NOMO-1 treated with dmso at 0.1 percent for 144 hours (cell line): Measurements from ENCODE around the gene LRIG3.
"Not testable (repeated sequence)": the region's sequence is repeated elsewhere in the genome, so short reads cannot be mapped to it uniquely, and the experiment has no call there.

ENCODE experiments used
- DNase-seq: peaks from one replicate; lab custom pipeline; 2025; ENCODE audit not compliant: unreplicated experiment; lab: John Stamatoyannopoulos, UW

Gene LRIG3

DNA sequence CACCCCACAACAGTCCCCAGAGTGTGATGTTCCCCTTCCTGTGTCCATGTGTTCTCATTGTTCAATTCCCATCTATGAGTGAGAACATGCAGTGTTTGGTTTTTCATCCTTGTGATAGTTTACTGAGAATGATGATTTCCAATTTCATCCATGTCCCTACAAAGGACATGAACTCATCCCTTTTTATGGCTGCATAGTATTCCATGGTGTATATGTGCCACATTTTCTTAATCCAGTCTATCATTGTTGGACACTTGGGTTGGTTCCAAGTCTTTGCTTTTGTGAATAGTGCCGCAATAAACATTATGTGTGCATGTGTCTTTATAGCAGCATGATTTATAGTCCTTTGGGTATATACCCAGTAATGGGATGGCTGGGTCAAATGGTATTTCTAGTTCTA lies 17.6 kb downstream of the LRIG3 start:
- not testable (repeated sequence) for DNase-seq

GRCh38 chr12:58901664-58902063 lies 18.6 kb downstream of the LRIG3 start:
- DNase-seq: no peak

DNA sequence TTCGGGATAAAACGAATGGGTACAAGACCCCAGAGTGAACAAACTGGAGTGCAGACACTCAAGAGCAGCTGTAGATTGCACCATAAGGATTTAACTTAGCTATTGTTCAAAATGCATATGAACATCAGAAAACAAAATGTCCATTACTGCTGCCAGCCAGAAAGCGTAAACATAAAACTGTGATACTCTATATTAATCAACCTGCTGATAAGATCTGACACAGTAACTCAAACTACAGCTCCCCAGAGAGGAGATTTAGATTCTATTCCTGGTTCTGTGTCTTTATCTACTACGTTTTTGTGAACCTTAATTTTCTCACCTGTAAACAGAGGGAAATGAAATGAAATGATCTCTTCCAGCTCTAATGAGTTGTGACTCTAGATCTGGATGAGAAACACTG lies 22.3 kb downstream of the LRIG3 start:
- no peak for DNase-seq

DNA sequence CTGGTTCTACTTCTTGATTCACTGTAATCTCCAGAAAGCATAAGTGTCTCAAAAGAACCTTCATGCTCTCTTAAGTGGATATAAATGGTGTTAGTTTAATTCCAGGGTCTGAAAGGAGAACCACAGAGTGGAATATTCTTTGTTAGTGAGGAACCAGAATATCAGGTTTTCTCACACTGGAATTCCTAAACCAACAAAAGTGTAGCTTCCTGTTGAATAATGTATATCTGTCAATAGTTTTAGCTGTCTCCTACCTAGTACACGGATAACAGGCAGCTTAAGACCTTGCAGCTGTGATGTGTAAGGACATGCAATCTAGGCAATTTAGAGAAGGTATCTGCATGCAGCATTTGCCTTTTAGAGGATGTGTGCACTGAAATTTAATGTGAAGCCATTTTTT lies 24.0 kb downstream of the LRIG3 start:
- DNase-seq: no peak

DNA sequence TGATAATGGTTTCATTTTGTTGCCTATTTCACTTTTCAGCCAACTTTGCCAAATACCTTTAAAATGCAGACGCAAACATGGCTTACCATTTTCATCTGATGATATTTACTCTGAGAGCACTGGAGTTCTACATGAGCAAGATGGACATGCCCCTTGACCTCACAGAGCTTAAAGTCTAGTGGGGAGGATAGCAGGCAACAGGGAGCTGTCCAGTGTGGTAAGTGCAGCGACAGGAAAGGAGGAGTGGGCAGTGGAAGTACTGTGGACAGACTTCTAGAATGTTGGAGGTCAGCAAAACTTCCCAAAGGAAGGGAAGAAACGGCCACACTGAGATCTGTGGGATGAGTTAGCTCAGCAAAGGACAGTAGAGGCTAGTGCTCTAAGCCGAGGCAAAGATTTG lies 25.3 kb downstream of the LRIG3 start:
- no peak for DNase-seq

GRCh38 chr12:58894040-58894439 lies 26.3 kb downstream of the LRIG3 start:
- no peak for DNase-seq

- no peak for DNase-seq
Measured at GRCh38 chr12:58893495-58893894, 26.8 kb downstream of the LRIG3 start.

- DNase-seq: no peak
Measured at GRCh38 chr12:58889557-58889956, 30.7 kb downstream of the LRIG3 start.

DNA sequence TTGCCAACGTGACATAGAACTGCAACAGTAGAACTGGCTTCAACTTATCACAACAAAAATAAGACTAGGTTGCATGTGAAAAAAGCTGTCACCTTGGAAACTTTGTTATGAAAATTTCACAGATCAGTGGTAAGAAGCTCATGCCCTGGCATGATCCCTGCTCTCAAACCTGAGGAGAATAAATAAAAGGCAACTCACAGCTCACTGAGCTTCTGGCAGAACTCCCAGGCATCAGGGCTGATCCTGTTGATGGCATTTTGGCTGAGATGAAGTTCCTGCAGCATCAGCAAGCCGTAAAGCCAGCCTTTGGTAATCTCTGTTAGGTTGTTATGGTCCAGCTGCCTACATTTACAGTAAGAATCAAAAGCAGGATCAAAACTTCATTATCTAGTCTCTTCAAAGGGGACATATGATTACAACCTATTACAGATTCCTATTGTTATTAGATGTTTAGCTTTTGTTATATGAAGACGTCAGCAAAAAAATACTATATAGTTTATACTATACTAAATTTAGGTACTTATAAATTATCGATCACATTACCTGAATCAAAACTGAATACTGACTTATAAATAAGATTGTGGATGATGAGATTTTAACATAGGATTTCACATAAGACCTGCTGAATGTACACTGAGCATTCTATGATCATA lies 32.0 kb downstream of the LRIG3 start:
- no peak for DNase-seq

DNA sequence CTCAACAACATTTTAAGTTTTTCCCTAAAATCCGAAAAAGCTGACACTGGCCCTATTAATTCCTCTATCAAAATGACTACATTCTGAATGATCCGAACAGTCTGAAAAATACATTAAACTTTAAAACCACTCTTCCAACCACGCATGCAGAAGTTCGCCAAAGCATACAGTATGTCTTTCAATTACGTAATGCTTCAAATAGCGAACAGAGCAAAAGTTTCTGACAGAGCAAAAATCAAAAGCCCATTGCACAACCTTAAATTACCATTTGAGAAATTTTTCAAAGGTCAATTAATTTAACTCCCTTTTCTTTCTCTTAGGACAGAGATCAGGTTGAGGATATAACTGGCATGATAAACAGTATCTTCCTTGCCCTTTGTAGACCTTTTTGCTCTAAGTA lies 33.2 kb downstream of the LRIG3 start:
- no peak for DNase-seq

- DNase-seq: no peak
Measured at GRCh38 chr12:58886474-58886873, 33.8 kb downstream of the LRIG3 start.

DNA sequence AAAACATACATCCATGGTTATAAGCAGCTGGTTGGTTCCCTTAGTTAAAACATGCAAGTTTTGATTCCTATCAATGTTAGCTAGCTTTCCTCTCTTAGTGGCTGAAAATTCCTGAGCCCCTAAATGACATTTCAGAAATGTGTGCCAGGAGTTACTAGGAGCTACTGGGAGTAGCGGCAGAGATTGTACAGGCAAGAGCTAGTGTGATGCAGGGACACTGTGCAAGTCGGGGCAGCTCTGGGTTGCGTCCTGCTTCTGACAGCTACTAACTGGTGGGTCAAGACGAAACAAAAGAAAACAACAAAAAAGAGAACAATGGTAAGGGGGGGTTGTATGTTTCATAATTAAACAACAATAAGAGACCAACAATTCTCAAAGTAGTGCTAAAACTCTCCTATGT lies 35.4 kb downstream of the LRIG3 start:
- DNase-seq: no peak

GRCh38 chr12:58883576-58884334 lies 36.5 kb downstream of the LRIG3 start:
- no peak for DNase-seq

- no peak for DNase-seq
Measured at GRCh38 chr12:58882826-58883225, 37.5 kb downstream of the LRIG3 start.

DNA sequence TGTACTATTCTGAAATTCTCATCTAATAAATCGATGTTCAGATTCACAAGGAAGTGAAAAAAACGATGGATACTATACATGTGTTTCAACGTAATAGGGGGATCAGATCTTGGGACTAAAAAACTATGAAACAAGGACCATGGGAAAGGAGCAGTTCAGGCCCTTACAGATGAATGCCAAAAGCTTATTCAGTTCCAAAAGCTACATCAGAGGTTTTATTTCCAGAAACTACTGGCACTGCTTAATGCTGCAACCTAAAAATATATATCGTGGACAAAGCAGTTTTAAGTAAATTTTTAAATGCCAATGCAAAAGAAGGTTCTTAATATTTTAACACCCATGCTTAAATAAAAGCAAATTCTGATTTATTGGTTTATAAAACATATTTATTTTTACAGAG lies 38.5 kb downstream of the LRIG3 start:
- DNase-seq: no peak

DNA sequence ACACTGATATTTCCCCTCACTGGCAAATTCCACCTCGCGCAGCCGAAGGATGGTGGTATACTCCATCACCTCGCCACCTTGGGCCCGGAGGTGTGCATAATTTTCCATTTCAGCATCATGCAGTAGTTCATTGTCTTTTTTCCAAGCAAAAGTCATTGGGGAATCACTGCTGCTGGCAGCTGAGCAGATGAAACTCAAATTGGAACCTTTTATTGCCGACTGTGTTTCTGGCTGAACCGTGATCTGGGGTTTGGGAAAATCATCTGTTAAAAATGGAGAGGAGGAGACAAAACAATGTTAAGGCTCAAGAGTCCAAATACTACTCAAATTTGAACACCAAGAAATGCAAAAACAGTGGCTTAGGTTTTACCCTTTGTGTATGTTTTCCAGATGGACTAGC lies 39.7 kb downstream of the LRIG3 start:
- no peak for DNase-seq

GRCh38 chr12:58877243-58877743 lies 43.0 kb downstream of the LRIG3 start:
- DNase-seq: no peak

DNA sequence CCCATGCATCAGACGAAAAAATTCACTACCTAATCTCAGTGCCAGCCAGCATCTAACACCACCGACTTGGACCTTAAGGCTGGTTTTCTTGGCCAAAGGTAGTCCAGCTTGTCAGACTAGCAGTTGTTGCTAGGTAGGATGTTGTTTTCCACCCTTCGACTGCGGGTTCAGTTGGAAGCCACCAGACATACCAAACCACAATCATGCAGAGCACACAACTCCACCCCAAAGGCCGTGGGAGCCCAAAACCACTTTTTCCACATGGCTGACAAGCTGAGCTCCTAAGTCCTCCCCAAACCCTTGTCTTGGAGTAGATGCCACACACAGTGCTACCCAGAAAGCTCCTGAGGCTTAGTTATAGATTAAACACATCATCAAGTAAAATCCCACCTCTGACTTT lies 46.8 kb downstream of the LRIG3 start:
- no peak for DNase-seq

- no peak for DNase-seq
Measured at GRCh38 chr12:58871556-58871955, 48.7 kb downstream of the LRIG3 start.

DNA sequence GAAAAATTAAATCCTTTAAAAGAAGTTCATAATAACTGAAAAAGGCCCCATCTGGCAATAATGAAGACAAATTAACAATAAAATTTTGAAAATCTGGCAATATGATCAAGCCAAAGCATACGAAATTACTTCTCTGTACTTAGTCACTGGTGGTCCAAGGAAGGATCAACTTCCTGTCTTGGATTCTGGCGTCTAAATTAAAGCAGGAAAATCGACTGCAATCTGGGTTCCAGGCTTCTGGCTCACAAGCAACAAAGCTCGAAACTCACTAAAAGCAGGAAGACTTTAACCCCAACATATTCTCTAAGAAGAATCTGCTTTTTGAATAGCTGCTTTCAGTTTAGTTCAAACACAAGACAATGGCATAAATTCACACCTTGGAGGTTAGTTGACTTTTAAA lies 49.7 kb downstream of the LRIG3 start:
- DNase-seq: no peak

DNA sequence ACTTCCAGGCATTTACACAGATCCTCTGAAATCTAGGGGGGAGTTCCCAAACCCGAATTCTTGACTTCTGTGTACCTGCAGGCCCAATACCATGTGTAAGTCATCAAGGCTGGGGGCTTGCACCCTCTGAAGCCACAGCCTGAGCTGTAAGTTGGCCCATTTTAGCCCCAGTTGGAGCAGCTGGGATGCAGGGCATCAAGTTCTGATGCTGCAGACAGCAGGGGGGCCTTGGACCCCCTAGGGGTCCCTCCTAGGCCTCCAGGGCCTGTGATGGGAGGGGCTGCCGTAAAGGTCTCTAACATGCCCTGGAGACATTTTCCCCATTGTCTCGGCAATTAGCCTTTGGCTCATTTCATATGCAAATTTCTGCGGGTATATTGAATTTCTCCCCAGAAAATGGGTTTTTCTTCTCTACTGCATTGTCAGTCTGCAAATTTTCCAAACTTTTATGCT lies 59.5 kb downstream of the LRIG3 start:
- no peak for DNase-seq

GRCh38 chr12:58860056-58860787 lies 60.1 kb downstream of the LRIG3 start:
- DNase-seq: no peak
